IPS-18c (cell line): ENCODE data around the gene CLDN8.

Source experiments
- H3K4me3 ChIP-seq: 2 replicates; pipeline ENCODE4 v1.7.0; 2013; ENCODE audit warnings: low read depth, mild to moderate bottlenecking, low read length, moderate library complexity; ENCODE audit not compliant: insufficient read depth
- H3K9me3 ChIP-seq: one replicate; pipeline ENCODE4 v1.6.1; 2013; ENCODE audit warnings: mild to moderate bottlenecking, low read length, moderate library complexity; ENCODE audit not compliant: control insufficient read depth, insufficient read depth

The CLDN8 gene

DNA sequence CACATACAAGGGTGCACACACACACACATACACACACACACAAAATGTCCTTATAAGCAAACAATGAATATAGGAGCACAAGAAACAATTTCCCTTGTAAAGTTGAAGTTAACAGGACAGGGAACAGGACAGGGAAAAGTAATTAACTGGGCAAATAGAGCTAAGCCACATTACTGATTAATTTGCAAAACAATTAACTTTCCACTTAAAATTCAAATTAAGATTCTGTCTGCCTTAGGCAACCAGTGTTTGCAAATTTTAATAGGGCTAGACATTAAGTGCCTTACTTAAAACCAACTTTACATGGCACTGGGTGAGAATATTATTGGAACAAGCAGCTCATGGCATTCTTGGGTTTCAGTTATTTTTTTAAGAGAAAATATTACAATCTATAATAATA lies 6.8 kb upstream of the CLDN8 start:
- H3K4me3 ChIP-seq, result no peak overlapping the region
- H3K9me3 ChIP-seq, result no peaks in the 10 kb centered on the region

DNA sequence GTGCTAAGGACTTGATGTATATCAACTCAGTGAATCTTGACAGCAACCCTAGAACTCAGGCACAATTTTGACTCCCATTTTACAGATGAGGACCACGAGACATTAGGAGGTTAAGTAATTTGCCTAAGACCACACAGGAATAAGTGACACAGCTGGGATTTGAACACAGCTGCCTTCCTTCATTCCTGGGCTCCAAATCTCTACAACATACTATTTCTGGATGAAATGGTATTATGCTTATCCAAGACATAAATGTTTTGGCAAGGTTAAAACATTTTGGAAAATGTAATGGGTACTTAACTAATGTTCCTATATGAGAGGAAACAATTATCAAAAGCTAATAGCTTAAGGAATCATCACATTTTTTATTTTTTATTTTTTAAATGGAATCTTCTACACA lies 4.8 kb downstream of the CLDN8 start:
- peaks cover 1% of the 10 kb centered on the region for H3K9me3 ChIP-seq
- no peak overlapping the region for H3K4me3 ChIP-seq

DNA sequence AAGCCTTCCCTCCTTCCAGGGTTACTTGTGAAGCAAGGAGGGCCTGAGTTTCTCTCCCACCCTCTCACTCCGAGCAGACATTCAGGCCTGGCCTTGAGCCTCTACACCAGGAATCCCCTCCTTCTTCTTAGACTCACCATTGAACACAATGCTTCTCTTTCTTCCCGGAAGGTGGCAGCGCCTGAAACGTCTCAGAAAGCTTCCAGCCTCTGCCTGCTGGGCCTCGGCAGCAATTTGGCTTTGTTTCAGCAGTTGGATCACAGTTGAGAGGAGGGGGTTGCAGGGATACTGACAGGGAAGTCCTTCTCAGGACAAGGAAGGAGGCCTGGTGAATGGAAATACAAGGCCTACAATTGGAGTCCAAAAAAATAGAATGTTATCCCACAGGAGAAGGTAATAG lies 6.3 kb downstream of the CLDN8 start:
- Histone ChIP-seq H3K4me3 (no peak overlapping the region), H3K9me3 (no peaks in the 10 kb centered on the region)

DNA sequence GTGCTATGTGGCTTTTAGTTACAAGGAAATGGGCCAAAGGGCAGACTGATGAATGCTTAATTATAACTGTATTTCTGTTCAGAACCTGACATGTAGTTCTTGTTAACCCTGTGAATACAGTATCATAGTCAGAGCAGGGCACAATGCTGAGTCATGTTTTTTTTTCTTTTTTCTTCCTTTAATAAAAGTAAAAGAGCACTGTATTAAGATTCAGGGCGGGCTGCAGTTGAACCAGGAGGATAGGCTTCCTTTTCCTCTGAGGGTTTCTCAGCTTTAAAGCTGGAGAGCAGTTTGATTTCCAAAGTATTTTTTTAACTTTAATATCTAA lies 8.7 kb downstream of the CLDN8 start:
- no peak overlapping the region for H3K4me3 ChIP-seq

DNA sequence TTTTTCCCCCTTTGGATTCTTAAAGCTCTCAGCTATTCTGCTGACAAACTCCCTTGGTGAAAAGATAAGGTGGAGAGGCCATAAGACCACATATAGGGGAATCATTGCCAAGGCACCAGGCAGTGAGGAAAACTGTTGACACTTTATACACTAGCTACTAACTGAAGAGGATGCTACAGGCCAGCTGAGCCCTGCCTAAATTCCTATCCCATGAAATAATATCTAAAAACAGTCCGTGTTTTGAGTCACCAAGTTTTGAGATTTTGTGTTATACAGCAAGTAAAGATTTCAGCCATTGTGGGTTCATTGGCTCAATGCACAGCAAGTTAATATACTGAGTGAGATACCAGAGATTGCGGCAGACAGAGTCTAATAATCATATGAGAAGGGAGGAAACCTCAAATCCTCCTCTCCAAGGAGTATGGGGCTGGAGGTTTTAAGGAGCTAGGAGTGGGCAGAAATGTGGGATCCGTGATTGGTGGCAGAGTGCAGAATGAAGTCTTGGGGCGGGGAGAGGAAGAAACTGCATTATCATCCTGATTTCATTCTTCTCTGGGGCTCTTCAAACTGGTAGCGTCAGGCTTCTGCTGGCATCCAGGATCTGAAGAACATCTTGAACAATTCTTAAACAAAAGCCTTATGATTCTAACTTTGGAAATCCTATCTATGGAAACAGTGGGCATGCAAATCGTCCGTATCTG lies 9.2 kb downstream of the CLDN8 start:
- H3K4me3 ChIP-seq, result no peak overlapping the region
- H3K9me3 ChIP-seq, result no peaks in the 10 kb centered on the region

More for the DNA sequence above, 8.7 kb downstream of the CLDN8 start:
- H3K9me3 ChIP-seq, result no peaks in the 10 kb centered on the region

DNA sequence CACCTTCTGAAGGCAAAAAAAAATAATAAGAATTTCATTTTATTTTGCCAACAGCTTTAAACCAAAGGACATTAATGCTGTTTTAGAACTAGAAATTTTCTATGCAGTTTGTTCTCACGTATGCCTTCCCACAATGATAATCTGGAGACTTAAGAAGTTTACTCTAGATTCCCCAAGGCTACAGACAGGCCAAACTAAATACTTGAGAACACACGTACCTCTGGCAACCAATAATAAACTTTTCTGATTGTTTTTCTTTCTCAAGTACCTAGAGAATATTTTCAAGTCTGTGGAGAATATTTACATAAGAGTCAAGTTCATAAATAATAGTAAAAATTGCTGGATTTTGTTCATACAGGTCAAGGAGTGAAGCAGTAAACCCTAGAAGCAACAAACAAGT lies 15.9 kb downstream of the CLDN8 start:
- H3K4me3 ChIP-seq, result no peak overlapping the region
- H3K9me3 ChIP-seq, result no peaks in the 10 kb centered on the region

DNA sequence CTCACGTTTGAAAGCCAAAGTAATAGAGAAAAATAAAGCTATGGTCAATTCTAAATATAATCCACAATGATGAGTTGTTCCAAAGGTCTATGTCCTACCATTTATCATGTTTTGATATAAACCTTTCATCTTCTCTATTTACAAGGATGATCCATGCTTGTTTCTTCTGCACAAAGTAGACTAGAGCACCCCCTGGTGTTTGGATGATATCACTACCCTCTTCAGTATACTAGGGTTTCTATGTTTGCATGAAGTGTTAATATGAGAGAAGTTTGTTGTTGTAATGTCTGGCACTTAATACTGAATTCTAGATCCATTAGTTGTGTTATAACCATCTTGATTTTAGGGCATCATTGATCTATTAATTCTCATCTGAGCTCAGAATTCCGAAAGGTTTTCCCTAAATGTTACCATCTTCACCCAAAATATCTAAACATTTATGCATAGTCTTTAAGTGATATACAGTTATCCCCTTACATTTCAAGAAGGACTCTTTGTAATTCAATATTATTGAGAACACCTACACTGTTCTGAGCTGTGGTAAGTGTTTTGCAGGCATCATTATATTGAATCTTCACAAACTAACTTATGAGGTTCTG lies 21.1 kb downstream of the CLDN8 start:
- no peaks in the 10 kb centered on the region for H3K9me3 ChIP-seq
- no peak overlapping the region for H3K4me3 ChIP-seq

DNA sequence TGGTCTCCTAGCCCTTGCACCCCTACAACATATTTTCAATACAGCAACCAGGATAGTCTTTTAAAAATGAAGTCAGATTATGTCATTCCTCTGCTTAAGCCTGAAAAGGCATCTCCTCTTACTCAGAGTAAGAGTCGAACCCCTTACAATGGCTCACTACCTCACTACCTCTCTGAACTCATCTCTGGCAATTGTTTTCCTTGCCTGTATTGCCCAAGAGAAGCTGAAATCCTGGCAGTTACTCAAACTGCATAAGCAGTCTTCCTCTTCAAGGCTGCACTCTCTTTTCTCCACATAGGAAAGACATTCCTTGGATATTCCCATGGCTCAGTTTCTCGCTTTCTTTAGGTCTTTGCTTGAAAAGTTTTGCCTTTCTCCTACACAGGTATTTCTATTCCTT lies 22.7 kb downstream of the CLDN8 start:
- H3K9me3 ChIP-seq, result no peaks in the 10 kb centered on the region
- no peak overlapping the region for H3K4me3 ChIP-seq

DNA sequence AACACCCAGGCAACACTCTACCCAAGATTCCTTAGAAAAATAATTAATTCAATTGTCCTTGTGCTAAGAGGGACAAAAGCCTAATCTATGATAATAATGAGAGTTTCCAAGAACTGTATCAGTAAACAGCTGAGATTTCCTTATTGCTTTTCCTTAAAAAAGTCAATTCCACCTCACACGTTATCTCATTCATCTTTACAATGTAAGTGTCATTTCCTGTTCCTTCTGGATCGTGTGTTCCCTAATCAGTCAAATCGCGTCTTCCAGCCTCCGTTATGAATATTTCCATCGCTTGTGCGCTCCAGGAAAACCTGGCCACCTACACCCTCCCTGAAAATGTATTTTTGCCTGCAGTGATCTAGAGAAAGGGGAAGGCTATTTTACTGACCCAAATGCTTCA lies 25.3 kb downstream of the CLDN8 start:
- no peaks in the 10 kb centered on the region for H3K9me3 ChIP-seq
- no peak overlapping the region for H3K4me3 ChIP-seq

DNA sequence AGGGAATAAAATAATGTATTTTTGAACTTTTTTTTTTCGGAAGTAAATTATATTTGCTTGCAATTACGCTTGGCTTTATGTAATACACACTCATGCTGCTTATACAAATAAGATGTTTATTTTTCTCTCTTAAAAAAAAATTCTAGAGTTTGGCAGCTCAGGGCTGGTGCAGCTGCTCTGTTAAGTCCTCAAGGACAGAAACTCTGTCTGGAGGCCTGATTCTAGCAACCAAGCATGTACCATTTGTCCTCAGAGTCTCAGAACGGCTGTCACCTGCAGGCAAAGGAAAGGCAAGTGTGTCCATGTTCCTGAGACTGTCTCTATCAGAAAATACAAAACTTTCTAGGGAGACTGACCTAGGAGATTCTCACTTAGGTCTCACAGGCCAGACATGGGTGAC lies 26.1 kb downstream of the CLDN8 start:
- H3K4me3 ChIP-seq, result no peak overlapping the region
- no peaks in the 10 kb centered on the region for H3K9me3 ChIP-seq

DNA sequence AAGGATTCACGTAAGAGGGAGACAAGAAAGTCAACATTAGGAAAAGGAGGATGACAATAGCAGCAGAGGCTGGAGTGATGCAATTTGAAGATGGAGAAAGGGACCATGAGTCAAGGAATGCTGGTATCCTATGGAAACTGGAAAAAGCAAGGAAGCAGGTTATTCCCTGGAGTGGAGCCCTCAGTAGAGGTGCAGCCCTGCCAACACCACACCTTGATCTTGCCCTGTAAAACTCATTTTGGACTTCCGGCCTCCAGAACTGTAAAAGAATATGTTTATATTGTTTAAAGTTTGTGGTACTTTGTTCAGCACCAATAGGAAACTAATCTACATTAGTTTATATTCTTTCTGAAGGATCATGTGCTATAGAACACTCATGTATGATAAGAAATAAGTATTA lies 29.7 kb downstream of the CLDN8 start:
- Histone ChIP-seq H3K9me3 (no peaks in the 10 kb centered on the region), H3K4me3 (no peak overlapping the region)

DNA sequence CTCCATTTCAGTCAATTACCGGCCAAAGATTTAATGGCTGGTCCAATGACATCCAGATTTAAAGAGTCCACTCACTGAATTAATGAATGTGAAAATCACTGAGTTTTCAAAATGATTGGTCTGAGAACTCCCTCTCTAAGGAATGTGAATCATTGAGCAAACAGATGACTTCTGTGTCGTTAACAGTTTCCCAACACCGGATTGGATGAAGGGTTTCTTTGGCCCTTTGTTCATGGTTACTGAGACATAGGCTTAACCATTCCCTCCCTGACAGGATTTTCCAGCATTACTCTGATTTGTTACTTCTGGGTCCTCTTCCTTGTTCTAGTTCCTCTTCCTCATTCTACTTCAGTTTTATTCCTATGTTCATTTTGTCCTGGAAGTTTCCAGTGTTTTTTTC lies 47.8 kb downstream of the CLDN8 start:
- no peaks in the 10 kb centered on the region for H3K9me3 ChIP-seq
- no peak overlapping the region for H3K4me3 ChIP-seq

DNA sequence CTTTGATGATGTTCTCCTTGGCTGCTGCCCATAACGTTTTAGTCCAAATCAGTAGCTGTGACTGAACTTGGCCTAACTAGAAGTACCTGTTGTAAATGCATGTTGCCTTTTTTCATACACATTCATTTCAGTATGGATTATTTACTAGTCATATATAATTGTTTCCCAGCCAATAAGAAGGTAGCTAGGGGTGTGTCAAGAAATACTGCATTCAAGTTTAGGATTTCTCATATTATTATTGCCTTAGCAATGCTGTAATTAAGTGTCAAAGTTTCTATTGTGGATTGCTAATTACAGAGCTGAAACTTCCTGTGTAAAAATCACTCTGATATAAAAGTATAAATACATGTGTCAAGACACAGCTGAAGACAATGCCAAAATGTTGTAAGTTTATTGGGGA lies 49.2 kb downstream of the CLDN8 start, which contains the start of gene CLDN17:
TSS of gene CLDN17 (minus strand) at position 101 of the 400 bp plus-strand sequence. CDS start 188 bp downstream, outside the sequence.
- no peak within 1 kb of the TSS for H3K4me3 ChIP-seq
- H3K9me3 ChIP-seq, result no peaks in the 10 kb centered on the region

DNA sequence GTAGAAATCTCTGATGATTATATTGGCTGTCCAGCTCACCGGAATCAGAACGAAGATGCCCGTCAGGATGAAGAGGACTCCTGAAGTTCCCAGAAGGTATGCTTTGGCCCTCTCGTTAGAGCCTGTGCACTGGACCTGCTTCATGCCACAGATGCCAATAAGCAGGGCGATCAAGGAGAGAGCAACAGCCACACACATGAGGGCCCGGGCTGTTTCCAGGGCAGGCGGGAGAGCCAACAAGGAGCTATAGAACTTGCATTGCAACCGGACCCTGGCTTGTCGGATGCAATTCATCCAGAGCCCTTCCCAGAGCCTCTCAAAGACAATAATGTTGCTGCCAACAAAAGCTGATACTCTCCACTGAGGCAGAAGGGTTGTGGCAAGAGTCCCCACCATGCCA lies 49.7 kb downstream of the CLDN8 start:
- no peak overlapping the region for H3K4me3 ChIP-seq
- no peaks in the 10 kb centered on the region for H3K9me3 ChIP-seq

DNA sequence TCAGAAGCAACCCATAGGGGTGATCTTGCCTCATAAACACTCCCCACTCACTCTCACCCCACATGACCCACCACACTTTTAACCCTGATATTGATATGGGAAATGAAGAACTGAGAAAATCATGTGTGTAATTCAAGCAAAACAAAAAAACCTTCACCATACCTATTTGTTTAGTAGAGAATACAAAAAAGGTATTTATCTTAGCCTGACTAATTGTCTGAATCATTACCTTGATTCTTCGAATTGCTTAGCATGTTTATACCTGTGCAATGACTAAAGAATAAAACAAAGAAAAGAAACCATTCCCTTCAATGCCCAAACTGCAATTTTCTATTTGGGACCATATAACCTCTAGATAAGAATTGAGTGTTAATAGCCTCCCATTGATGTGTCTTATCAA lies 51.1 kb downstream of the CLDN8 start:
- Histone ChIP-seq H3K9me3 (no peaks in the 10 kb centered on the region), H3K4me3 (no peak overlapping the region)
